ENCODE data around the gene PES1.
"Not testable (repeated sequence)": the region's sequence is repeated elsewhere in the genome, so short reads cannot be mapped to it uniquely, and the experiment has no call there.

PES1 gene

GRCh38 chr22:30601464-30601863 lies 9.8 kb upstream of the PES1 start:
- no peak for DNase-seq (ENCODE audit: low spot score)
- TF ChIP-seq, protein P1, sequence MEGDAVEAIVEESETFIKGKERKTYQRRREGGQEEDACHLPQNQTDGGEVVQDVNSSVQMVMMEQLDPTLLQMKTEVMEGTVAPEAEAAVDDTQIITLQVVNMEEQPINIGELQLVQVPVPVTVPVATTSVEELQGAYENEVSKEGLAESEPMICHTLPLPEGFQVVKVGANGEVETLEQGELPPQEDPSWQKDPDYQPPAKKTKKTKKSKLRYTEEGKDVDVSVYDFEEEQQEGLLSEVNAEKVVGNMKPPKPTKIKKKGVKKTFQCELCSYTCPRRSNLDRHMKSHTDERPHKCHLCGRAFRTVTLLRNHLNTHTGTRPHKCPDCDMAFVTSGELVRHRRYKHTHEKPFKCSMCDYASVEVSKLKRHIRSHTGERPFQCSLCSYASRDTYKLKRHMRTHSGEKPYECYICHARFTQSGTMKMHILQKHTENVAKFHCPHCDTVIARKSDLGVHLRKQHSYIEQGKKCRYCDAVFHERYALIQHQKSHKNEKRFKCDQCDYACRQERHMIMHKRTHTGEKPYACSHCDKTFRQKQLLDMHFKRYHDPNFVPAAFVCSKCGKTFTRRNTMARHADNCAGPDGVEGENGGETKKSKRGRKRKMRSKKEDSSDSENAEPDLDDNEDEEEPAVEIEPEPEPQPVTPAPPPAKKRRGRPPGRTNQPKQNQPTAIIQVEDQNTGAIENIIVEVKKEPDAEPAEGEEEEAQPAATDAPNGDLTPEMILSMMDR (IDR thresholded peaks at IDR 0.05; ENCODE audit: extremely low read depth, missing control alignments): no peak

- DNase-seq (ENCODE audit: low spot score): no peak
- TF ChIP-seq, protein P1 (IDR thresholded peaks at IDR 0.05; ENCODE audit: extremely low read depth, missing control alignments): no peak
Observed at GRCh38 chr22:30600921-30601320, 9.2 kb upstream of the PES1 start.

GRCh38 chr22:30598986-30599385 lies 7.3 kb upstream of the PES1 start:
- no peak for DNase-seq (ENCODE audit: low spot score)
- TF ChIP-seq, protein P1 (IDR thresholded peaks at IDR 0.05; ENCODE audit: extremely low read depth, missing control alignments): no peak

DNA sequence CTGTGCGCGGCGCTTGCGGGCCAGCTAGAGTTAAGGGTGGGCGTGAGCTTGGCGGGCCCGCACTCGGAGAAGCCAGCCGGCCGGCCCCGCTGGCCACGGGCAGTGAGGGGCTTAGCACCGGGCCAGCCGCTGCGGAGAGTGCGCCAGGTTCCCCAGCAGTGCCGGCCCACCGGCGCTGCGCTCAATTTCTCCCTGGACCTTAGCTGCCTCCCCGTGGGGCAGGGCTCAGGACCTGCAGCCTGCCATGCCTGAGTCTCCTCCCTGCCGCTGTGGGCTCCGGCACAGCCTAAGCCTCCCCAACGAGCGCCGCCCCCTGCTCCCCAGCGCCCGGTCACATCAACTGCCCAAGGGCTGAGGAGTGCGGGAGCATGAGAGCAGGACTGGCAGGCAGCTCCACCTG lies 5.2 kb upstream of the PES1 start:
- TF ChIP-seq, protein P1 (IDR thresholded peaks at IDR 0.05; ENCODE audit: extremely low read depth, missing control alignments): no peak

GRCh38 chr22:30596199-30596598 lies 4.5 kb upstream of the PES1 start:
- TF ChIP-seq, protein P1 (IDR thresholded peaks at IDR 0.05; ENCODE audit: extremely low read depth, missing control alignments): no peak
- DNase-seq (ENCODE audit: low spot score): no peak

More for the DNA sequence above, 5.2 kb upstream of the PES1 start:
- no peak for DNase-seq (ENCODE audit: low spot score)

DNA sequence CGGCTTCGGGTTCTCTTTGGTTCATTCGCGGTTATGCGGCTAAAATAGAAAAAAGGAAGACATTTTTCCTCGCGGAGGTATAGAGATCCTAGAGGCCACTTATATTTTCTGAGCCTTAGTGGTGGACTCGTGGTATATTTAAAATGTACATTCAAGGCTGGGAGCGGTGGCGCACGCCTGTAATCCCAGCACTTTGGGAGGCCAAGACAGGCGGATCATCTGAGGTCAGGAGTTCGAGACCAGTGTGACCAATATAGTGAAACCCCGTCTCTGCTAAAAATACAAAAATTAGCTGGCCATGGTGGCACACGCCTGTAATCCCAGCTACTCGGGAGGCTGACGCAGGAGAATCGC lies 627 bp upstream of the PES1 start:
- not testable (repeated sequence) for DNase-seq (ENCODE audit: low spot score)

DNA sequence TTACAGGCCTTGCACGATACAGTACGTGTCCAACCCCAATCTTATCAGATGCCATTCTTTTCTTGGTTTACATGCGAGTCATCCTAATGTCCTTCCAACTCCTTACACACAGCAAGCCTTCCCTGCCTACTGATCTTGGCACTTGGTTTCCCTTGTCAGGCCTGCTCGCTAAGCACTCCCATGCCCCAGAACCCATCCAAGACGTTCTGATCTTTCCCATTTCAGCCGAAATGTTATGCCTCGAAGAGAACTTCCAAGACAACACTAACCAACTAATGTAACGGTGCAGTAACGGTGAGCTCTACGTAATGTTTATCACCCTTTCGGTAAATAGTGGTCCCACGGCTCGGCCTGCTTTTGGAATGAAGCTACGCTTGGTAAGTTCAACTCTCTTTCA lies 521 bp downstream of the PES1 start:
- DNase-seq (ENCODE audit: low spot score): no peak
- TF ChIP-seq, protein P1 (IDR thresholded peaks at IDR 0.05; ENCODE audit: extremely low read depth, missing control alignments): no peak

DNA sequence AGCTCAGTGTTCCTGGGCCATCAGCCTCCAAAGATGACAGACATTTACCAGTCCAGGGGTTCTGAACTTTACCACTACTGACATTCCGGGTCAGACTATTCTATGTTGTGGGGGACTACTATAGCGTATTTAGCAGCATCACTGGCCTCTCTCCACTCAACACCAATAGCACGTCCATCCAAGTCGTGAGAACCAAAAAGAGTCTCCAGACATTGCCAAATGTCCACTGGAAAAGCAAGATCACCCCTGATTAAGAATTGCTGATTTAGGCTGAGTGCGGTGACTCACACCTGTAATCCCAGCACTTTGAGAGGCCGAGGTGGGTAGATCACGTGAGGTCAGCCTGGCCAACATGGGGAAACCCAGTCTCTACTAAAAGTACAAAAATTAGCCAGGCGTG lies 5.3 kb downstream of the PES1 start:
- no peak for DNase-seq (ENCODE audit: low spot score)
- TF ChIP-seq, protein P1 (IDR thresholded peaks at IDR 0.05; ENCODE audit: extremely low read depth, missing control alignments): no peak

Data from GM20000 (cell line).